GM23338 (cell line): Measurements from ENCODE around the gene MRTFA. TPM values are rescaled to one million over a fixed set of nuclear protein-coding genes. Genes with fewer than 3 reads are reported as not detected.

Experiments
- ATAC-seq: fragments of 200-7000 bp; cut with Tn5 transposase; 3 replicates; pipeline ENCODE4 v1.9.1; 2020
- DNase-seq: peaks from one replicate; pipeline ENCODE4 v3.0.0-alpha.2; 2015; ENCODE audit warnings: low spot score
- H2AFZ ChIP-seq: fragments of 200-600 bp; sonication (generic); 2 replicates; pipeline ENCODE4 v1.8.0; 2016; ENCODE audit warnings: antibody characterized with exemption, mild to moderate bottlenecking, moderate library complexity
- H3F3A ChIP-seq: fragments of 200-600 bp; sonication (generic); replicated peaks from 2 replicates; pipeline ENCODE4 v1.8.0; 2017; ENCODE audit warnings: antibody characterized with exemption, mixed run types, low read depth
- H3K27ac ChIP-seq: fragments of 200-600 bp; sonication (generic); 2 replicates; pipeline ENCODE4 v1.6.1; 2016; ENCODE audit warnings: low read depth
- H3K27me3 ChIP-seq: fragments of 200-600 bp; sonication (generic); 2 replicates; pipeline ENCODE4 v1.8.0; 2016; ENCODE audit warnings: mild to moderate bottlenecking, mixed run types, moderate library complexity; ENCODE audit not compliant: insufficient read depth
- H3K36me3 ChIP-seq: fragments of 200-600 bp; sonication (generic); 2 replicates; pipeline ENCODE4 v1.8.0; 2016; ENCODE audit warnings: mild to moderate bottlenecking; ENCODE audit not compliant: insufficient read depth
- H3K4me1 ChIP-seq: fragments of 200-600 bp; sonication (generic); 2 replicates; pipeline ENCODE4 v1.8.0; 2016; ENCODE audit warnings: mild to moderate bottlenecking, moderate library complexity; ENCODE audit not compliant: insufficient read depth
- H3K4me2 ChIP-seq: fragments of 200-600 bp; sonication (generic); 2 replicates; pipeline ENCODE4 v1.7.1; 2017; ENCODE audit warnings: mixed run types
- H3K4me3 ChIP-seq: fragments of 200-600 bp; sonication (generic); 2 replicates; pipeline ENCODE4 v1.6.1; 2016; ENCODE audit warnings: mixed run types
- H3K79me2 ChIP-seq: fragments of 200-600 bp; sonication (generic); replicated peaks from 2 replicates; pipeline ENCODE4 v1.8.0; 2017; ENCODE audit warnings: mild to moderate bottlenecking; ENCODE audit not compliant: insufficient read depth
- H3K9me2 ChIP-seq: fragments of 200-600 bp; sonication (generic); 2 replicates; pipeline ENCODE4 v1.8.0; 2017; ENCODE audit not compliant: insufficient read depth
- H4K20me1 ChIP-seq: fragments of 200-600 bp; sonication (generic); replicated peaks from 2 replicates; pipeline ENCODE4 v1.8.0; 2017; ENCODE audit warnings: mild to moderate bottlenecking; ENCODE audit not compliant: insufficient read depth
- H3K27ac Mint-ChIP-seq: 2 replicates; pipeline ENCODE4 v1.8.0; 2020; ENCODE audit warnings: inconsistent platforms, mild to moderate bottlenecking, moderate library complexity, mixed read lengths
- H3K27me3 Mint-ChIP-seq: 3 replicates; pipeline ENCODE4 v1.8.0; 2022; ENCODE audit warnings: low read depth, mild to moderate bottlenecking, moderate library complexity, mixed read lengths, inconsistent platforms; ENCODE audit not compliant: insufficient read depth, poor library complexity
- H3K36me3 Mint-ChIP-seq: 3 replicates; pipeline ENCODE4 v1.8.0; 2021; ENCODE audit warnings: low read depth, mild to moderate bottlenecking, inconsistent platforms, moderate library complexity, mixed read lengths
- H3K4me1 Mint-ChIP-seq: 3 replicates; pipeline ENCODE4 v1.8.0; 2020; ENCODE audit warnings: mild to moderate bottlenecking, inconsistent platforms, mixed read lengths
- H3K4me3 Mint-ChIP-seq: 3 replicates; pipeline ENCODE4 v1.8.0; 2021; ENCODE audit warnings: moderate library complexity, mild to moderate bottlenecking, inconsistent platforms, mixed read lengths
- H3K9me3 Mint-ChIP-seq: 3 replicates; pipeline ENCODE4 v1.8.0; 2020; ENCODE audit warnings: moderate library complexity, mild to moderate bottlenecking, inconsistent platforms, mixed read lengths
- CREB1 ChIP-seq: fragments of 250-450 bp; sonication (Bioruptor Pico); IDR thresholded peaks from 2 replicates; pipeline ENCODE4 v1.5.0; 2020; ENCODE audit warnings: low read depth, mild to moderate bottlenecking, moderate library complexity
- EZH2 ChIP-seq: fragments of 200-600 bp; sonication (generic); IDR thresholded peaks from one replicate; pipeline ENCODE4 v1.8.0; 2017; ENCODE audit warnings: antibody characterized with exemption, mild to moderate bottlenecking, low read depth; ENCODE audit not compliant: unreplicated experiment
- EZH2phosphoT487 ChIP-seq: fragments of 200-600 bp; sonication (generic); IDR thresholded peaks from one replicate; pipeline ENCODE4 v1.8.1; 2018; ENCODE audit warnings: antibody characterized with exemption; ENCODE audit not compliant: unreplicated experiment
- JUNB ChIP-seq: IDR thresholded peaks from one replicate; pipeline ENCODE4 v1.6.1; 2016; ENCODE audit warnings: antibody characterized with exemption; ENCODE audit not compliant: unreplicated experiment
- NANOG ChIP-seq: IDR thresholded peaks from 2 replicates; pipeline ENCODE4 v1.6.1; 2016; ENCODE audit warnings: antibody characterized with exemption, borderline replicate concordance
- POLR2AphosphoS5 ChIP-seq: IDR thresholded peaks from 2 replicates; pipeline ENCODE4 v1.6.1; 2016; ENCODE audit warnings: antibody characterized with exemption, low read depth
- STAT1 ChIP-seq: IDR thresholded peaks from one replicate; pipeline ENCODE4 v1.6.1; 2016; ENCODE audit warnings: antibody characterized with exemption; ENCODE audit not compliant: unreplicated experiment
- ZNF114 ChIP-seq: fragments of 250-450 bp; sonication (Bioruptor Pico); IDR thresholded peaks from 2 replicates; pipeline ENCODE4 v1.5.0; 2020; ENCODE audit warnings: mild to moderate bottlenecking, moderate library complexity
- ZNF331 ChIP-seq: fragments of 250-450 bp; sonication (Bioruptor Pico); IDR thresholded peaks from 2 replicates; pipeline ENCODE4 v1.5.0; 2020; ENCODE audit warnings: low read depth, mild to moderate bottlenecking, moderate library complexity
- polyA plus RNA-seq: library from polyadenylated mRNA; unstranded; fragments of >200 nt; fragmentation: Nextera tagmentation; extraction: Ambion mirVana; gene quantifications from 2 replicates; pipeline ENCODE4 v1.2.1, GENCODE V29; 2016
- total RNA-seq: library from RNA; depleted of rRNA; stranded (reverse); fragments of >200 nt; shearing (Covaris generic); gene quantifications from 2 replicates; pipeline ENCODE4 v1.2.3, GENCODE V29; 2014
- TF ChIP-seq, protein P1 (sequence below): fragments of 250-450 bp; sonication (Bioruptor Pico); IDR thresholded peaks from 2 replicates; pipeline ENCODE4 v1.5.0; 2020; ENCODE audit warnings: mild to moderate bottlenecking, moderate library complexity
- TF ChIP-seq, protein P2 (sequence below): IDR thresholded peaks from 2 replicates; pipeline ENCODE4 v1.6.1; 2016; ENCODE audit warnings: antibody characterized with exemption
- TF ChIP-seq, protein P3 (sequence below): IDR thresholded peaks from one replicate; pipeline ENCODE4 v1.6.1; 2018; ENCODE audit warnings: antibody characterized with exemption; ENCODE audit not compliant: unreplicated experiment
- TF ChIP-seq, protein P4 (sequence below), 2 experiments: fragments of 200-600 bp in 1 of 2; sonication (generic) in 1 of 2; conservative IDR thresholded peaks; 2 replicates each; pipeline versions ENCODE4 v1.5.1 to v1.6.1; 2016 to 2017; ENCODE audit warnings: antibody characterized with exemption in 2 of 2, low read depth in 2 of 2, mild to moderate bottlenecking in 2 of 2, moderate library complexity in 1 of 2

Gene MRTFA
- total and polyA plus RNA-seq, 2 experiments from 2014 or later, result 18.1 to 92.4 TPM

DNA sequence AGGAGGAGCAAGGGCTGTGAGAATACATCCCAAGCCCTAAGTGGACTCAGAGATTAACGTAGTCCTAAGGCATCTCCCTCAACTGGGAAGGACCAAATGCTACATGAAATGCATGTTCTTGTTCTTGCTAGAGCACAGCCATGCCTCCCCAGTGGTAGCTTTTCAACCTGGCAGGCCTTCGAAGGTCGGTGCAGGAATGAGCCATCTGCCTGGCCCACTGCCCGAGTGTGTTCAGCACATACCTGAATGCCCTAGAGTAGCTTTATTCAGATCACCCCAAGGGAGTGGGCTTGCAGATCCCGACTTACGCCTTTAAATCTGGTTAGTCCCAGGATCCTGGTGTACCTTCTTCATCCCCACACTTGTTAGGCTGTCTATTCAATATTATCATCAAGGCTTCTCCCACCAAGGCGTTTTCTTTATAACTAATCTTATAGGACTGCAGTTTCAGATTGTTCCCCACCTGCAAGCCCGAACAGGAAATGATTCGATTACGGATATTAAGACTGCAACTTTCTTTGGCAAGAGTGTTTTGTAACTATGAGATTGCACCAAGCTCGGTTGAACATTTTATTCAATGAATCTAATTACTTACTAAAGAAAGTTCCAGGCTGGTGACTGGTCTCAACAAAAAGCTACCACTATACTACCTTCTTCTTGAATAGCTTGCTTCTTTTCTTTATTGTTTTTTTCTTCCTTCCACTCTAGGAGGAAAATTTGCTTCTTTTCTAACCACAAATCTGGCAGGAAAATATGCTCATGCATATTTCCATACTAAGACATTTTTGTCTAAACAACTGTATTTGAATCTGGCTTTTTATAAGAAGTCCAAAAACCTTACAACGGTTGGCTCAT lies 150.5 kb downstream of the MRTFA start:
- Mint-ChIP-seq H3K9me3 (peaks cover 2% of the 10 kb centered on the region; the same call in 1 of the 3 replicates), H3K4me1 (no peaks in the 10 kb centered on the region), H3K4me3 (no peak overlapping the region), H3K36me3 (peaks cover 7% of the 10 kb centered on the region), H3K27me3 (peaks cover 3% of the 10 kb centered on the region), H3K27ac (no peak overlapping the region)
- H3K27ac ChIP-seq, result no peak overlapping the region
- H3K4me3 ChIP-seq, result no peak overlapping the region
- H2AFZ ChIP-seq, result no peak overlapping the region
- H4K20me1 ChIP-seq, result no peaks in the 10 kb centered on the region; the same call in 1 of the 2 replicates
- TF ChIP-seq NANOG, result no peak
- TF ChIP-seq JUNB, result no peak
- TF ChIP-seq, protein P1, sequence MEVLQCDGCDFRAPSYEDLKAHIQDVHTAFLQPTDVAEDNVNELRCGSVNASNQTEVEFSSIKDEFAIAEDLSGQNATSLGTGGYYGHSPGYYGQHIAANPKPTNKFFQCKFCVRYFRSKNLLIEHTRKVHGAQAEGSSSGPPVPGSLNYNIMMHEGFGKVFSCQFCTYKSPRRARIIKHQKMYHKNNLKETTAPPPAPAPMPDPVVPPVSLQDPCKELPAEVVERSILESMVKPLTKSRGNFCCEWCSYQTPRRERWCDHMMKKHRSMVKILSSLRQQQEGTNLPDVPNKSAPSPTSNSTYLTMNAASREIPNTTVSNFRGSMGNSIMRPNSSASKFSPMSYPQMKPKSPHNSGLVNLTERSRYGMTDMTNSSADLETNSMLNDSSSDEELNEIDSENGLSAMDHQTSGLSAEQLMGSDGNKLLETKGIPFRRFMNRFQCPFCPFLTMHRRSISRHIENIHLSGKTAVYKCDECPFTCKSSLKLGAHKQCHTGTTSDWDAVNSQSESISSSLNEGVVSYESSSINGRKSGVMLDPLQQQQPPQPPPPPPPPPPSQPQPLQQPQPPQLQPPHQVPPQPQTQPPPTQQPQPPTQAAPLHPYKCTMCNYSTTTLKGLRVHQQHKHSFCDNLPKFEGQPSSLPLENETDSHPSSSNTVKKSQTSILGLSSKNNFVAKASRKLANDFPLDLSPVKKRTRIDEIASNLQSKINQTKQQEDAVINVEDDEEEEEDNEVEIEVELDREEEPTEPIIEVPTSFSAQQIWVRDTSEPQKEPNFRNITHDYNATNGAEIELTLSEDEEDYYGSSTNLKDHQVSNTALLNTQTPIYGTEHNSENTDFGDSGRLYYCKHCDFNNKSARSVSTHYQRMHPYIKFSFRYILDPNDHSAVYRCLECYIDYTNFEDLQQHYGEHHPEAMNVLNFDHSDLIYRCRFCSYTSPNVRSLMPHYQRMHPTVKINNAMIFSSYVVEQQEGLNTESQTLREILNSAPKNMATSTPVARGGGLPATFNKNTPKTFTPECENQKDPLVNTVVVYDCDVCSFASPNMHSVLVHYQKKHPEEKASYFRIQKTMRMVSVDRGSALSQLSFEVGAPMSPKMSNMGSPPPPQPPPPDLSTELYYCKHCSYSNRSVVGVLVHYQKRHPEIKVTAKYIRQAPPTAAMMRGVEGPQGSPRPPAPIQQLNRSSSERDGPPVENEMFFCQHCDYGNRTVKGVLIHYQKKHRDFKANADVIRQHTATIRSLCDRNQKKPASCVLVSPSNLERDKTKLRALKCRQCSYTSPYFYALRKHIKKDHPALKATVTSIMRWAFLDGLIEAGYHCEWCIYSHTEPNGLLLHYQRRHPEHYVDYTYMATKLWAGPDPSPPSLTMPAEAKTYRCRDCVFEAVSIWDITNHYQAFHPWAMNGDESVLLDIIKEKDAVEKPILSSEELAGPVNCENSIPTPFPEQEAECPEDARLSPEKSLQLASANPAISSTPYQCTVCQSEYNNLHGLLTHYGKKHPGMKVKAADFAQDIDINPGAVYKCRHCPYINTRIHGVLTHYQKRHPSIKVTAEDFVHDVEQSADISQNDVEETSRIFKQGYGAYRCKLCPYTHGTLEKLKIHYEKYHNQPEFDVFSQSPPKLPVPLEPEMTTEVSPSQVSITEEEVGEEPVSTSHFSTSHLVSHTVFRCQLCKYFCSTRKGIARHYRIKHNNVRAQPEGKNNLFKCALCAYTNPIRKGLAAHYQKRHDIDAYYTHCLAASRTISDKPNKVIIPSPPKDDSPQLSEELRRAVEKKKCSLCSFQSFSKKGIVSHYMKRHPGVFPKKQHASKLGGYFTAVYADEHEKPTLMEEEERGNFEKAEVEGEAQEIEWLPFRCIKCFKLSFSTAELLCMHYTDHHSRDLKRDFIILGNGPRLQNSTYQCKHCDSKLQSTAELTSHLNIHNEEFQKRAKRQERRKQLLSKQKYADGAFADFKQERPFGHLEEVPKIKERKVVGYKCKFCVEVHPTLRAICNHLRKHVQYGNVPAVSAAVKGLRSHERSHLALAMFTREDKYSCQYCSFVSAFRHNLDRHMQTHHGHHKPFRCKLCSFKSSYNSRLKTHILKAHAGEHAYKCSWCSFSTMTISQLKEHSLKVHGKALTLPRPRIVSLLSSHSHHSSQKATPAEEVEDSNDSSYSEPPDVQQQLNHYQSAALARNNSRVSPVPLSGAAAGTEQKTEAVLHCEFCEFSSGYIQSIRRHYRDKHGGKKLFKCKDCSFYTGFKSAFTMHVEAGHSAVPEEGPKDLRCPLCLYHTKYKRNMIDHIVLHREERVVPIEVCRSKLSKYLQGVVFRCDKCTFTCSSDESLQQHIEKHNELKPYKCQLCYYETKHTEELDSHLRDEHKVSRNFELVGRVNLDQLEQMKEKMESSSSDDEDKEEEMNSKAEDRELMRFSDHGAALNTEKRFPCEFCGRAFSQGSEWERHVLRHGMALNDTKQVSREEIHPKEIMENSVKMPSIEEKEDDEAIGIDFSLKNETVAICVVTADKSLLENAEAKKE, result no peak
- TF ChIP-seq ZNF331, result no peak
- TF ChIP-seq, protein P2, sequence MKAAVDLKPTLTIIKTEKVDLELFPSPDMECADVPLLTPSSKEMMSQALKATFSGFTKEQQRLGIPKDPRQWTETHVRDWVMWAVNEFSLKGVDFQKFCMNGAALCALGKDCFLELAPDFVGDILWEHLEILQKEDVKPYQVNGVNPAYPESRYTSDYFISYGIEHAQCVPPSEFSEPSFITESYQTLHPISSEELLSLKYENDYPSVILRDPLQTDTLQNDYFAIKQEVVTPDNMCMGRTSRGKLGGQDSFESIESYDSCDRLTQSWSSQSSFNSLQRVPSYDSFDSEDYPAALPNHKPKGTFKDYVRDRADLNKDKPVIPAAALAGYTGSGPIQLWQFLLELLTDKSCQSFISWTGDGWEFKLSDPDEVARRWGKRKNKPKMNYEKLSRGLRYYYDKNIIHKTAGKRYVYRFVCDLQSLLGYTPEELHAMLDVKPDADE, result no peak
- TF ChIP-seq, protein P3, sequence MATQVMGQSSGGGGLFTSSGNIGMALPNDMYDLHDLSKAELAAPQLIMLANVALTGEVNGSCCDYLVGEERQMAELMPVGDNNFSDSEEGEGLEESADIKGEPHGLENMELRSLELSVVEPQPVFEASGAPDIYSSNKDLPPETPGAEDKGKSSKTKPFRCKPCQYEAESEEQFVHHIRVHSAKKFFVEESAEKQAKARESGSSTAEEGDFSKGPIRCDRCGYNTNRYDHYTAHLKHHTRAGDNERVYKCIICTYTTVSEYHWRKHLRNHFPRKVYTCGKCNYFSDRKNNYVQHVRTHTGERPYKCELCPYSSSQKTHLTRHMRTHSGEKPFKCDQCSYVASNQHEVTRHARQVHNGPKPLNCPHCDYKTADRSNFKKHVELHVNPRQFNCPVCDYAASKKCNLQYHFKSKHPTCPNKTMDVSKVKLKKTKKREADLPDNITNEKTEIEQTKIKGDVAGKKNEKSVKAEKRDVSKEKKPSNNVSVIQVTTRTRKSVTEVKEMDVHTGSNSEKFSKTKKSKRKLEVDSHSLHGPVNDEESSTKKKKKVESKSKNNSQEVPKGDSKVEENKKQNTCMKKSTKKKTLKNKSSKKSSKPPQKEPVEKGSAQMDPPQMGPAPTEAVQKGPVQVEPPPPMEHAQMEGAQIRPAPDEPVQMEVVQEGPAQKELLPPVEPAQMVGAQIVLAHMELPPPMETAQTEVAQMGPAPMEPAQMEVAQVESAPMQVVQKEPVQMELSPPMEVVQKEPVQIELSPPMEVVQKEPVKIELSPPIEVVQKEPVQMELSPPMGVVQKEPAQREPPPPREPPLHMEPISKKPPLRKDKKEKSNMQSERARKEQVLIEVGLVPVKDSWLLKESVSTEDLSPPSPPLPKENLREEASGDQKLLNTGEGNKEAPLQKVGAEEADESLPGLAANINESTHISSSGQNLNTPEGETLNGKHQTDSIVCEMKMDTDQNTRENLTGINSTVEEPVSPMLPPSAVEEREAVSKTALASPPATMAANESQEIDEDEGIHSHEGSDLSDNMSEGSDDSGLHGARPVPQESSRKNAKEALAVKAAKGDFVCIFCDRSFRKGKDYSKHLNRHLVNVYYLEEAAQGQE, result no peak
- TF ChIP-seq ZNF114 (CRISPR knock-in tag), result no peak
- TF ChIP-seq, protein P4, sequence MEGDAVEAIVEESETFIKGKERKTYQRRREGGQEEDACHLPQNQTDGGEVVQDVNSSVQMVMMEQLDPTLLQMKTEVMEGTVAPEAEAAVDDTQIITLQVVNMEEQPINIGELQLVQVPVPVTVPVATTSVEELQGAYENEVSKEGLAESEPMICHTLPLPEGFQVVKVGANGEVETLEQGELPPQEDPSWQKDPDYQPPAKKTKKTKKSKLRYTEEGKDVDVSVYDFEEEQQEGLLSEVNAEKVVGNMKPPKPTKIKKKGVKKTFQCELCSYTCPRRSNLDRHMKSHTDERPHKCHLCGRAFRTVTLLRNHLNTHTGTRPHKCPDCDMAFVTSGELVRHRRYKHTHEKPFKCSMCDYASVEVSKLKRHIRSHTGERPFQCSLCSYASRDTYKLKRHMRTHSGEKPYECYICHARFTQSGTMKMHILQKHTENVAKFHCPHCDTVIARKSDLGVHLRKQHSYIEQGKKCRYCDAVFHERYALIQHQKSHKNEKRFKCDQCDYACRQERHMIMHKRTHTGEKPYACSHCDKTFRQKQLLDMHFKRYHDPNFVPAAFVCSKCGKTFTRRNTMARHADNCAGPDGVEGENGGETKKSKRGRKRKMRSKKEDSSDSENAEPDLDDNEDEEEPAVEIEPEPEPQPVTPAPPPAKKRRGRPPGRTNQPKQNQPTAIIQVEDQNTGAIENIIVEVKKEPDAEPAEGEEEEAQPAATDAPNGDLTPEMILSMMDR (conservative IDR thresholded peaks at IDR 0.05; ENCODE audit: low read depth in 2 of 2), result no peak
- TF ChIP-seq EZH2, result no peak
- TF ChIP-seq STAT1, result no peak
- no peak for TF ChIP-seq POLR2AphosphoS5
- no peak for TF ChIP-seq CREB1 (CRISPR knock-in tag)
- no peak for TF ChIP-seq EZH2phosphoT487
- H3K27me3 ChIP-seq, result no peaks in the 10 kb centered on the region
- no peak overlapping the region for H3K4me2 ChIP-seq
- peaks cover 8% of the 10 kb centered on the region; the same call in 1 of the 2 replicates for H3K79me2 ChIP-seq
- H3K36me3 ChIP-seq, result no peaks in the 10 kb centered on the region
- no peaks in the 10 kb centered on the region for H3K9me2 ChIP-seq
- H3F3A ChIP-seq, result no peaks in the 10 kb centered on the region
- H3K4me1 ChIP-seq, result no peaks in the 10 kb centered on the region; the same call in 1 of the 2 replicates
- DNase-seq, result no peak
- peak; percentile 43; the same call in 1 of the 3 replicates for ATAC-seq
